Left lung (tissue), 10 donors: ENCODE results near the gene CHD1L. TPM values are rescaled to one million over a fixed set of nuclear protein-coding genes. Genes with fewer than 3 reads are reported as not detected.

ENCODE experiments used
- ATAC-seq: fragments of 200-7000 bp; cut with Tn5 transposase; one replicate; pipeline ENCODE4 v1.9.1; 2020; ENCODE audit warnings: moderate library complexity
- DNase-seq, 4 donors: peaks; one replicate each; pipeline ENCODE4 v3.0.0-alpha.2; 2013 to 2020
- H3K27ac ChIP-seq, 2 donors: fragments of 200-600 bp; sonication (generic) in 1 of 2; one replicate each; pipeline versions ENCODE4 v1.5.0 to v1.8.0; 2020 to 2021
- H3K27me3 ChIP-seq, 2 donors: fragments of 200-600 bp; sonication (generic) in 1 of 2; one replicate each; pipeline versions ENCODE4 v1.5.0 to v1.8.0; 2020 to 2021
- H3K36me3 ChIP-seq, 2 donors: fragments of 200-600 bp; sonication (generic) in 1 of 2; one replicate each; pipeline versions ENCODE4 v1.5.0 to v1.8.0; 2020 to 2021
- H3K4me1 ChIP-seq, 2 donors: fragments of 200-600 bp; one replicate each; pipeline ENCODE4 v1.8.0; 2021
- H3K4me3 ChIP-seq, 2 donors: fragments of 200-600 bp; sonication (generic) in 1 of 2; one replicate each; pipeline versions ENCODE4 v1.5.0 to v1.8.0; 2020 to 2021; ENCODE audit warnings: mild to moderate bottlenecking in 1 of 2
- H3K9me3 ChIP-seq, 2 donors: fragments of 200-600 bp; sonication (generic) in 1 of 2; one replicate each; pipeline versions ENCODE4 v1.5.0 to v1.8.0; 2020 to 2021
- intact Hi-C, 2 donors: fragments of 100-400 bp; cut with DNase I; formaldehyde crosslinking; loops; one replicate each; pipeline versions ENCODE4 v1.11.2 to v1.14.2; 2022
- polyA plus RNA-seq, 6 donors: library from polyadenylated mRNA; unstranded; fragments of 120-200 nt; gene quantifications; one replicate each; pipeline ENCODE4 v1.2.1, GENCODE V29; 2013; ENCODE audit not compliant: insufficient read length in 6 of 6
- total RNA-seq, 2 donors: library from RNA; stranded (reverse); fragmentation: NEBNext Ultra II Directional; extraction: Animal tissue kit (Norgen Biotek cat#: 25700); gene quantifications; one replicate each; pipeline ENCODE4 v1.2.1, GENCODE V29; 2021
- TF ChIP-seq, protein P1 (sequence below), 2 donors: fragments of 200-600 bp; sonication (generic) in 1 of 2; IDR thresholded peaks; one replicate each; pipeline versions ENCODE4 v1.5.0 to v1.8.0; 2021; ENCODE audit warnings: antibody characterized with exemption in 2 of 2
- donor health status: DM: no; HTN: yes; CAD: no.
- donor health status: DM: no; HTN: no; CAD: no.

The CHD1L gene
- total and polyA plus RNA-seq, 8 donors: 36.2 to 72.0 (median 60.7) TPM

GRCh38 chr1:147235822-147236221, 6.7 kb upstream of the CHD1L start:
- H3K4me1 ChIP-seq: peaks cover 0 to 7% of the 10 kb centered on the region in 2 donors
- H3K4me3 ChIP-seq: no peak overlapping the region
- no peaks in the 10 kb centered on the region for H3K27me3 ChIP-seq
- DNase-seq (peak in 1 of 4 donors; percentile 48), ATAC-seq (no peak)
- TF ChIP-seq, protein P1, sequence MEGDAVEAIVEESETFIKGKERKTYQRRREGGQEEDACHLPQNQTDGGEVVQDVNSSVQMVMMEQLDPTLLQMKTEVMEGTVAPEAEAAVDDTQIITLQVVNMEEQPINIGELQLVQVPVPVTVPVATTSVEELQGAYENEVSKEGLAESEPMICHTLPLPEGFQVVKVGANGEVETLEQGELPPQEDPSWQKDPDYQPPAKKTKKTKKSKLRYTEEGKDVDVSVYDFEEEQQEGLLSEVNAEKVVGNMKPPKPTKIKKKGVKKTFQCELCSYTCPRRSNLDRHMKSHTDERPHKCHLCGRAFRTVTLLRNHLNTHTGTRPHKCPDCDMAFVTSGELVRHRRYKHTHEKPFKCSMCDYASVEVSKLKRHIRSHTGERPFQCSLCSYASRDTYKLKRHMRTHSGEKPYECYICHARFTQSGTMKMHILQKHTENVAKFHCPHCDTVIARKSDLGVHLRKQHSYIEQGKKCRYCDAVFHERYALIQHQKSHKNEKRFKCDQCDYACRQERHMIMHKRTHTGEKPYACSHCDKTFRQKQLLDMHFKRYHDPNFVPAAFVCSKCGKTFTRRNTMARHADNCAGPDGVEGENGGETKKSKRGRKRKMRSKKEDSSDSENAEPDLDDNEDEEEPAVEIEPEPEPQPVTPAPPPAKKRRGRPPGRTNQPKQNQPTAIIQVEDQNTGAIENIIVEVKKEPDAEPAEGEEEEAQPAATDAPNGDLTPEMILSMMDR (IDR thresholded peaks at IDR 0.05): no peak
- H3K36me3 ChIP-seq: no peaks in the 10 kb centered on the region
- intact Hi-C loops: no loop called here
- H3K27ac ChIP-seq: no peak overlapping the region
- H3K9me3 ChIP-seq: peaks cover 0 to 8% of the 10 kb centered on the region in 2 donors

- intact Hi-C loops: no loop called here
- no peak for ATAC-seq
- Histone ChIP-seq H3K4me1 (peaks cover 0 to 7% of the 10 kb centered on the region in 2 donors), H3K27ac (no peak overlapping the region), H3K36me3 (no peaks in the 10 kb centered on the region), H3K4me3 (no peak overlapping the region), H3K27me3 (no peaks in the 10 kb centered on the region), H3K9me3 (peaks cover 0 to 8% of the 10 kb centered on the region in 2 donors)
- TF ChIP-seq, protein P1 (IDR thresholded peaks at IDR 0.05): no peak
- no peak for DNase-seq
Observed at GRCh38 chr1:147236448-147236847, 6.0 kb upstream of the CHD1L start.

- TF ChIP-seq, protein P1 (IDR thresholded peaks at IDR 0.05): no peak
- Histone ChIP-seq H3K4me1 (peaks cover 2 to 11% of the 10 kb centered on the region in 2 donors), H3K4me3 (no peak overlapping the region), H3K27me3 (no peaks in the 10 kb centered on the region), H3K9me3 (peaks cover 0 to 8% of the 10 kb centered on the region in 2 donors), H3K36me3 (no peaks in the 10 kb centered on the region), H3K27ac (peak overlapping the region; percentile 33 to 49)
- ATAC-seq: peak; percentile 64
- DNase-seq: peak in 1 of 4 donors; percentile 72
- intact Hi-C loops: no loop called here
Observed at GRCh38 chr1:147236959-147237791, 5.3 kb upstream of the CHD1L start.

- TF ChIP-seq, protein P1 (IDR thresholded peaks at IDR 0.05): no peak
- peak overlapping the region; percentile 33 to 49 for H3K27ac ChIP-seq
- intact Hi-C loops: no loop called here
- peaks cover 3 to 13% of the 10 kb centered on the region in 2 donors for H3K4me1 ChIP-seq
- no peaks in the 10 kb centered on the region for H3K27me3 ChIP-seq
- DNase-seq (no peak), ATAC-seq (peak; percentile 20)
- H3K36me3 ChIP-seq: no peaks in the 10 kb centered on the region
- H3K9me3 ChIP-seq: peaks cover 0 to 8% of the 10 kb centered on the region in 2 donors
- no peak overlapping the region for H3K4me3 ChIP-seq
Observed at GRCh38 chr1:147238053-147238902, 4.2 kb upstream of the CHD1L start.
